ENCODE data around the gene UBAP2L.

Gene UBAP2L

DNA sequence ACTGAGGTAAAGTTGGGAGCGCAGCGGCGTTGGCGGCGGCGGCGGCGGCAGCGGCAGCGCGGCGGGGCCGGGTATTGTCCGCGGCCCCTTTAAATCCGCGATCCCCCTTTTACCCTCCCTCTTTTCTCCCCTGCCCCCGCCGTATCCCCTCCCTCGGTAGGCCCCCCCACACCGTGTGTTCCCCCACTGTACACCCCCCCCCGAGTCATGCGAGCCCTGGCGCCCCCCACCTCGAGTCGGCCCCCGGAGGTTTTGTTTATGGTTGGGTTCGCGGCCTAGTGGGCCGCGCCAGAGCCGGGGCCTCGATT is 169 bp downstream of the UBAP2L start:
- TF ChIP-seq CTCF (IDR thresholded peaks at IDR 0.05; ENCODE audit: poor library complexity, severe bottlenecking): no peak
- DNase-seq (ENCODE audit: low spot score) (no peak), ATAC-seq (ENCODE audit: low read depth) (no peak)
- Histone ChIP-seq H3K9me3 (ENCODE audit: severe bottlenecking) (no peaks in the 10 kb centered on the region), H3K36me3 (ENCODE audit: low read depth) (peaks cover 73% of the 10 kb centered on the region), H3K4me3 (ENCODE audit: severe bottlenecking) (peak overlapping the region; percentile 81), H3K4me1 (ENCODE audit: insufficient read depth, poor library complexity, severe bottlenecking) (peaks cover 25% of the 10 kb centered on the region), H3K27me3 (ENCODE audit: insufficient read depth, poor library complexity, severe bottlenecking) (no peaks in the 10 kb centered on the region), H3K27ac (ENCODE audit: poor library complexity, severe bottlenecking) (peak overlapping the region; percentile 80)

GRCh38 chr1:154221278-154222001 is 685 bp downstream of the UBAP2L start:
- peak; percentile 30 for ATAC-seq (ENCODE audit: low read depth)
- DNase-seq (ENCODE audit: low spot score): peak; percentile 54
- TF ChIP-seq CTCF (IDR thresholded peaks at IDR 0.05; ENCODE audit: poor library complexity, severe bottlenecking): no peak
- Histone ChIP-seq H3K4me1 (ENCODE audit: insufficient read depth, poor library complexity, severe bottlenecking) (peaks cover 25% of the 10 kb centered on the region), H3K27me3 (ENCODE audit: insufficient read depth, poor library complexity, severe bottlenecking) (no peaks in the 10 kb centered on the region), H3K27ac (ENCODE audit: poor library complexity, severe bottlenecking) (peak overlapping the region; percentile 80), H3K4me3 (ENCODE audit: severe bottlenecking) (peak overlapping the region; percentile 81), H3K36me3 (ENCODE audit: low read depth) (peaks cover 73% of the 10 kb centered on the region), H3K9me3 (ENCODE audit: severe bottlenecking) (no peaks in the 10 kb centered on the region)

- H3K27ac ChIP-seq (ENCODE audit: poor library complexity, severe bottlenecking): no peak overlapping the region
These were observed 1.8 kb downstream of the UBAP2L start for GRCh38 chr1:154222518-154222917.

GRCh38 chr1:154222918-154223317 is 2.2 kb downstream of the UBAP2L start:
- no peak for TF ChIP-seq CTCF (IDR thresholded peaks at IDR 0.05; ENCODE audit: poor library complexity, severe bottlenecking)
- Histone ChIP-seq H3K36me3 (ENCODE audit: low read depth) (peaks cover 73% of the 10 kb centered on the region), H3K27me3 (ENCODE audit: insufficient read depth, poor library complexity, severe bottlenecking) (no peaks in the 10 kb centered on the region), H3K9me3 (ENCODE audit: severe bottlenecking) (no peaks in the 10 kb centered on the region), H3K4me3 (ENCODE audit: severe bottlenecking) (no peak overlapping the region), H3K27ac (ENCODE audit: poor library complexity, severe bottlenecking) (no peak overlapping the region), H3K4me1 (ENCODE audit: insufficient read depth, poor library complexity, severe bottlenecking) (peaks cover 25% of the 10 kb centered on the region)
- DNase-seq (ENCODE audit: low spot score): no peak
- no peak for ATAC-seq (ENCODE audit: low read depth)

More at GRCh38 chr1:154222518-154222917, 1.8 kb downstream of the UBAP2L start:
- peaks cover 73% of the 10 kb centered on the region for H3K36me3 ChIP-seq (ENCODE audit: low read depth)
- no peaks in the 10 kb centered on the region for H3K27me3 ChIP-seq (ENCODE audit: insufficient read depth, poor library complexity, severe bottlenecking)
- ATAC-seq (ENCODE audit: low read depth) (no peak), DNase-seq (ENCODE audit: low spot score) (no peak)
- H3K9me3 ChIP-seq (ENCODE audit: severe bottlenecking): no peaks in the 10 kb centered on the region
- peak overlapping the region; percentile 81 for H3K4me3 ChIP-seq (ENCODE audit: severe bottlenecking)
- TF ChIP-seq CTCF (IDR thresholded peaks at IDR 0.05; ENCODE audit: poor library complexity, severe bottlenecking): no peak
- H3K4me1 ChIP-seq (ENCODE audit: insufficient read depth, poor library complexity, severe bottlenecking): peaks cover 25% of the 10 kb centered on the region

DNA sequence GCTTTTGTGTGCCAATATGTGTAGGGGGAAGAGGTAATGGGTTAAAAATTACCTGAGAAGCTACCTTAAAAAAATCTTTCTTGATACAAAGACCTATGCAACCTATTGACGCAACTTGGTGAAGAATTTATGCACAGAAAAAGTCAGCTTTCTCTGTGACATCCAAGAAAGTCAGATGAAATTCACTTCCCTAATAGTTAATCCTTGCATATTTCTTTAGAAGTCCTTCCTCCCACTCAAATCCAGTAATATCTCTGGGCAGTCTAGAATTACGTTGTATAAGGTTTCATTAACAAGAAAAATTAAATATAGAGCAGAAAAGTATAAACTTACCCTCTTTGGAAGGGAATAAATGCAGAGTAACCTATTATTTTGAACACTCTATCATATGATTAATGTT is 2.9 kb downstream of the UBAP2L start:
- H3K9me3 ChIP-seq (ENCODE audit: severe bottlenecking): no peaks in the 10 kb centered on the region
- H3K27me3 ChIP-seq (ENCODE audit: insufficient read depth, poor library complexity, severe bottlenecking): no peaks in the 10 kb centered on the region
- peaks cover 20% of the 10 kb centered on the region for H3K4me1 ChIP-seq (ENCODE audit: insufficient read depth, poor library complexity, severe bottlenecking)
- DNase-seq (ENCODE audit: low spot score) (no peak), ATAC-seq (ENCODE audit: low read depth) (no peak)
- no peak overlapping the region for H3K27ac ChIP-seq (ENCODE audit: poor library complexity, severe bottlenecking)
- H3K36me3 ChIP-seq (ENCODE audit: low read depth): peaks cover 72% of the 10 kb centered on the region
- no peak for TF ChIP-seq CTCF (IDR thresholded peaks at IDR 0.05; ENCODE audit: poor library complexity, severe bottlenecking)
- H3K4me3 ChIP-seq (ENCODE audit: severe bottlenecking): no peak overlapping the region
